Spleen (tissue), 7 donors: ENCODE results near the gene ARFGAP1.

Source experiments
- POLR2AphosphoS5 ChIP-seq, 3 donors: sonication (generic); formaldehyde crosslinking; IDR thresholded peaks; one replicate each; pipeline ENCODE4 v1.5.1; 2017; ENCODE audit warnings: antibody characterized with exemption in 3 of 3
- TF ChIP-seq, protein P1 (sequence below), 11 experiments: fragments of 200-600 bp in 7 of 11; fragments of 450-650 bp in 4 of 11; sonication (generic) in 4 of 11; IDR thresholded peaks in 8 of 11; conservative IDR thresholded peaks in 3 of 11; 1 replicate in 7 of 11; 2 replicates in 4 of 11; pipeline versions ENCODE4 v1.4.0 to v1.8.0; 2016 to 2021; ENCODE audit warnings: antibody characterized with exemption in 11 of 11, inconsistent platforms in 4 of 11, mild to moderate bottlenecking in 1 of 11
- donor health status: DM: no; HTN: no; CAD: no; lungs with moderate emphysema.
- donor health status: DM: no; HTN: no; CAD: no.
- donor health status: DM: no; HTN: no; CAD: no.

DNA sequence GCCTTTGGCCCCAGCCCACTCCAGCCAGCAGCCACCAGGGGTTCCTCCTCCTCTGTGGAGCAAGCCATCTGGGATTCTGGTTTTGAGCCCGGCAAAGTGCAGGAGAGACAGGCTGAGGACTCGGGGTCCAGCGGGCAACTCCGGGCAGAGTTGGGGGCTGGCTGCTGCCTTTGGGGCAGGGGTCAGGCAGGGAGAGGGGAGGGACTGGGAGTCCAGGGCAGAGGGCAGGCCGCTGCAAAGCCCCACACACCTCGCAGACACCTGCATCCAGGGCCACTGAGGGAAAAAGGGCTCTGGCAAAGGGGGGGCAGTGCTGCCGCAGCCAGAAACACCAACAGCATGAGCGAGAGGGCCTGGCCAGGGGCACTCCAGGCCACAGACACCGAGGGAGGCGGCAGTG is 28.1 kb upstream of the ARFGAP1 start:
- TF ChIP-seq, protein P1, sequence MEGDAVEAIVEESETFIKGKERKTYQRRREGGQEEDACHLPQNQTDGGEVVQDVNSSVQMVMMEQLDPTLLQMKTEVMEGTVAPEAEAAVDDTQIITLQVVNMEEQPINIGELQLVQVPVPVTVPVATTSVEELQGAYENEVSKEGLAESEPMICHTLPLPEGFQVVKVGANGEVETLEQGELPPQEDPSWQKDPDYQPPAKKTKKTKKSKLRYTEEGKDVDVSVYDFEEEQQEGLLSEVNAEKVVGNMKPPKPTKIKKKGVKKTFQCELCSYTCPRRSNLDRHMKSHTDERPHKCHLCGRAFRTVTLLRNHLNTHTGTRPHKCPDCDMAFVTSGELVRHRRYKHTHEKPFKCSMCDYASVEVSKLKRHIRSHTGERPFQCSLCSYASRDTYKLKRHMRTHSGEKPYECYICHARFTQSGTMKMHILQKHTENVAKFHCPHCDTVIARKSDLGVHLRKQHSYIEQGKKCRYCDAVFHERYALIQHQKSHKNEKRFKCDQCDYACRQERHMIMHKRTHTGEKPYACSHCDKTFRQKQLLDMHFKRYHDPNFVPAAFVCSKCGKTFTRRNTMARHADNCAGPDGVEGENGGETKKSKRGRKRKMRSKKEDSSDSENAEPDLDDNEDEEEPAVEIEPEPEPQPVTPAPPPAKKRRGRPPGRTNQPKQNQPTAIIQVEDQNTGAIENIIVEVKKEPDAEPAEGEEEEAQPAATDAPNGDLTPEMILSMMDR (IDR thresholded peaks at IDR 0.05 in 8 of 11, conservative IDR thresholded peaks at IDR 0.05 in 3 of 11): no peak
- TF ChIP-seq POLR2AphosphoS5 (IDR thresholded peaks at IDR 0.05): no peak
